GM12801 (cell line): Measurements from ENCODE around the gene ZNF619.

Experiments used
- TF ChIP-seq, protein P1 (sequence below): IDR thresholded peaks from one replicate; pipeline ENCODE4 v1.5.1; 2011; ENCODE audit warnings: control low read depth; ENCODE audit not compliant: insufficient read length; ENCODE audit errors: extremely low read depth

The ZNF619 gene

GRCh38 chr3:40452057-40452456, 24.9 kb upstream of the ZNF619 start:
- TF ChIP-seq, protein P1, sequence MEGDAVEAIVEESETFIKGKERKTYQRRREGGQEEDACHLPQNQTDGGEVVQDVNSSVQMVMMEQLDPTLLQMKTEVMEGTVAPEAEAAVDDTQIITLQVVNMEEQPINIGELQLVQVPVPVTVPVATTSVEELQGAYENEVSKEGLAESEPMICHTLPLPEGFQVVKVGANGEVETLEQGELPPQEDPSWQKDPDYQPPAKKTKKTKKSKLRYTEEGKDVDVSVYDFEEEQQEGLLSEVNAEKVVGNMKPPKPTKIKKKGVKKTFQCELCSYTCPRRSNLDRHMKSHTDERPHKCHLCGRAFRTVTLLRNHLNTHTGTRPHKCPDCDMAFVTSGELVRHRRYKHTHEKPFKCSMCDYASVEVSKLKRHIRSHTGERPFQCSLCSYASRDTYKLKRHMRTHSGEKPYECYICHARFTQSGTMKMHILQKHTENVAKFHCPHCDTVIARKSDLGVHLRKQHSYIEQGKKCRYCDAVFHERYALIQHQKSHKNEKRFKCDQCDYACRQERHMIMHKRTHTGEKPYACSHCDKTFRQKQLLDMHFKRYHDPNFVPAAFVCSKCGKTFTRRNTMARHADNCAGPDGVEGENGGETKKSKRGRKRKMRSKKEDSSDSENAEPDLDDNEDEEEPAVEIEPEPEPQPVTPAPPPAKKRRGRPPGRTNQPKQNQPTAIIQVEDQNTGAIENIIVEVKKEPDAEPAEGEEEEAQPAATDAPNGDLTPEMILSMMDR, result no peak

DNA sequence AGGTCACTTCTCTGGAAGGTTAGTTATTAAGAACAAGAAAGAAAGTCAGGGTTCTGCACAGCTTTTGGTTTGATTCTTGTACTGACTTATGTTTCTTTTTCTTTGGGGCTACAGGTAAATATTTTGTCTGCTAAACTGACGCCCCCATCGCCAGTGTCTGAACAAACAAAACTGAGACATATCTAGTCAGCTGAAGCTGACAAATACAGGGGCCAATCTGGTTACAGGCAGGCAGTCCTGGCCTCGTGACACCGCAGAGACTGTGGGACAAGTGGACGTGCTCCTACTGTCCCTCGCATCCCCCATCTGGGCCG, 24.4 kb upstream of the ZNF619 start:
- TF ChIP-seq, protein P1, result no peak

- TF ChIP-seq, protein P1, result no peak
Observed at GRCh38 chr3:40452876-40453730, 23.8 kb upstream of the ZNF619 start.

DNA sequence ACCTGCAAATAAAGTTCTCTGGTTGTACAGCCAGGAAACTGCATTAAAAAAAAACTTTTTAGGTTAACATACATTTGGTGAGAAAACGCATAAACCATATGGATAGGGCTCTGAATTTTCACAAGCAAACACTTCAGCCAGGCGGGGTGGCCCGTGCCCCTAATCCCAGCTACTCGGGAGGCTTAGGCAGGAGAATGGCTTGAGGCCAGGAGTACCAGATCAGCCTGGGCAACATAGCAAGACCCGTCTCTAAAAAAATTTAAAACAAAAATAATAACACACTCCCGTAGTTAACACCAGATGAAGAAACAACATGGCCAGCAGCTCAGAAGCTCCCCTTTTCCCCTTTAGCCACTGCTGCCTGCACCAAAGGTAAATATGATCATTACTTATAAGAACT, 23.0 kb upstream of the ZNF619 start:
- TF ChIP-seq, protein P1, result no peak

GRCh38 chr3:40455328-40455727, 21.6 kb upstream of the ZNF619 start:
- TF ChIP-seq, protein P1, result no peak

DNA sequence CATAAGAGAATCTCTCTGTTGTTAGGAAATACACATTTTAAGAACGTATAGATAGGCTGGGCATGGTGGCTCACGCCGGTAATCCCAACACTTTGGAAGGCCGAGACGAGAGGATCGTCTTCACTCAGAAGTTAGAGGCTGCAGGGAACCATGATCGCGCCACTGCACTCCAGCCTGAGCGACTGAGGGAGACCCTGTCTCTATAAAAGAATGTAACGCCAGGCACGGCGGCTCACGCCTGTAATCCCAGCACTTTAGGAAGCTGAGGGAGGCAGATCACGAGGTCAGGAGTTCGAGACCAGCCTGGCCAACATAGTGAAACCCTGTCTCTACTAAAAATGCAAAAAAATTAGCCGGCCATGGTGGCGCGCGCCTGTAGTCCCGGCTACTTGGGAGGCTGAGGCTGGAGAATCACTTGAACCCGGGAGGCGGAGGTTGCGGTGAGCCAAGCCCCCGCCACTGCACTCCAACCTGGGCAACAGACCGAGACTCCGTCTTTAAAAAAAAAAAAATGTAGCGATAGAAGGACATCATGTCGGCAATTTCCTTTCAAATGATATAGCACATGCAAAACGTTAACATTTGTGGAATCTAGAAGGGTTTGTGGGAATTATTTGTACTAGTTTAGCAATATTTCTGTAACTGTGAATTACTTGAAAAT, 20.5 kb upstream of the ZNF619 start:
- TF ChIP-seq, protein P1, result no peak

GRCh38 chr3:40456940-40457823, 19.7 kb upstream of the ZNF619 start, which contains the start of gene RPL14:
Gene RPL14, plus strand, starts transcription at chr3:40457339. Its CDS starts 133 bp downstream, at chr3:40457472.
- TF ChIP-seq, protein P1, result no peak
